ENCODE measurements around the gene BACE2. TPM values are rescaled to one million over a fixed set of nuclear protein-coding genes. Genes with fewer than 3 reads are reported as not detected.

BACE2 gene
- total RNA-seq, 1 donor from 2014 or later = 16.8 TPM

DNA sequence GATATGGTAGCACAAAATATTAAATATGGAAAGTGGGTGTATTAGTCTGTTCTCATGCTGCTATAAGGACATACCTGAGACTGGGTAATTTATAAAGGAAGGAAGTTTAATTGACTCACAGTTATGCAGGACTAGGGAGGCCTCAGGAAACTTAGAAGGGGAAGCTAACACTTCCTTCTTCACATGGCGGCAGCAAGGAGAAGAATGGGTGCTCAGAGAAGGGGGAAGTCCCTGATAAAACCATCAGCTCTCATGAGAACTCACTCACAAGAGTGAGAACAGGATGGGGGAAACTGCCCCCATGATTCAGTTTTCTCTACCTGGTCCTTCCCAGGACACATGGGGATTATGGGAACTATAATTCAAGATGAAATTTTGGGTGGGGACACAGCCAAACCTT, 15.8 kb upstream of the BACE2 start:
- Mint-ChIP-seq H3K9me3 (ENCODE audit: unreplicated experiment) (peaks cover 4% of the 10 kb centered on the region), H3K27ac (ENCODE audit: unreplicated experiment) (no peak overlapping the region), H3K27me3 (ENCODE audit: low read depth, unreplicated experiment) (peaks cover 20% of the 10 kb centered on the region), H3K4me3 (ENCODE audit: unreplicated experiment) (no peak overlapping the region), H3K36me3 (ENCODE audit: low read depth, unreplicated experiment) (no peaks in the 10 kb centered on the region), H3K4me1 (ENCODE audit: low read depth, unreplicated experiment) (no peaks in the 10 kb centered on the region)
- H3K9me3 ChIP-seq (ENCODE audit: insufficient read depth, low read depth, low read length) = peaks cover 5% of the 10 kb centered on the region
- H2AFZ ChIP-seq (ENCODE audit: low read depth, low read length) = no peak overlapping the region
- no peak overlapping the region for H3K4me3 ChIP-seq (ENCODE audit: insufficient read depth, low read depth, low read length)
- no peak for DNase-seq (ENCODE audit: low read depth)
- no peaks in the 10 kb centered on the region for H3K27me3 ChIP-seq (ENCODE audit: insufficient read depth, low read length)
- no peak for FAIRE-seq
- no peak overlapping the region for H3K9ac ChIP-seq (ENCODE audit: low read length)
- no peak overlapping the region for H3K4me2 ChIP-seq (ENCODE audit: low read length)
- no peak for TF ChIP-seq EZH2 (IDR thresholded peaks at IDR 0.05; ENCODE audit: insufficient read depth, low read length)
- TF ChIP-seq, protein P1, sequence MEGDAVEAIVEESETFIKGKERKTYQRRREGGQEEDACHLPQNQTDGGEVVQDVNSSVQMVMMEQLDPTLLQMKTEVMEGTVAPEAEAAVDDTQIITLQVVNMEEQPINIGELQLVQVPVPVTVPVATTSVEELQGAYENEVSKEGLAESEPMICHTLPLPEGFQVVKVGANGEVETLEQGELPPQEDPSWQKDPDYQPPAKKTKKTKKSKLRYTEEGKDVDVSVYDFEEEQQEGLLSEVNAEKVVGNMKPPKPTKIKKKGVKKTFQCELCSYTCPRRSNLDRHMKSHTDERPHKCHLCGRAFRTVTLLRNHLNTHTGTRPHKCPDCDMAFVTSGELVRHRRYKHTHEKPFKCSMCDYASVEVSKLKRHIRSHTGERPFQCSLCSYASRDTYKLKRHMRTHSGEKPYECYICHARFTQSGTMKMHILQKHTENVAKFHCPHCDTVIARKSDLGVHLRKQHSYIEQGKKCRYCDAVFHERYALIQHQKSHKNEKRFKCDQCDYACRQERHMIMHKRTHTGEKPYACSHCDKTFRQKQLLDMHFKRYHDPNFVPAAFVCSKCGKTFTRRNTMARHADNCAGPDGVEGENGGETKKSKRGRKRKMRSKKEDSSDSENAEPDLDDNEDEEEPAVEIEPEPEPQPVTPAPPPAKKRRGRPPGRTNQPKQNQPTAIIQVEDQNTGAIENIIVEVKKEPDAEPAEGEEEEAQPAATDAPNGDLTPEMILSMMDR (IDR thresholded peaks at IDR 0.05; ENCODE audit: insufficient read depth, low read depth, low read length) = no peak
- H4K20me1 ChIP-seq (ENCODE audit: insufficient read depth, low read length) = no peaks in the 10 kb centered on the region
- no peaks in the 10 kb centered on the region for H3K36me3 ChIP-seq (ENCODE audit: insufficient read depth, low read length)
- no peak overlapping the region for H3K27ac ChIP-seq (ENCODE audit: low read depth, low read length)
- H3K79me2 ChIP-seq (ENCODE audit: insufficient read depth, low read length) = no peaks in the 10 kb centered on the region
- H3K4me1 ChIP-seq (ENCODE audit: insufficient read depth, low read length) = no peaks in the 10 kb centered on the region

- H3K4me2 ChIP-seq (ENCODE audit: low read length) = no peak overlapping the region
- no peaks in the 10 kb centered on the region for H3K36me3 ChIP-seq (ENCODE audit: insufficient read depth, low read length)
- H3K4me1 Mint-ChIP-seq (ENCODE audit: low read depth, unreplicated experiment) = no peaks in the 10 kb centered on the region
- peaks cover 18% of the 10 kb centered on the region for H3K27me3 Mint-ChIP-seq (ENCODE audit: low read depth, unreplicated experiment)
- H3K79me2 ChIP-seq (ENCODE audit: insufficient read depth, low read length) = no peaks in the 10 kb centered on the region
- H3K9ac ChIP-seq (ENCODE audit: low read length) = no peak overlapping the region
- FAIRE-seq = no peak
- H3K4me1 ChIP-seq (ENCODE audit: insufficient read depth, low read length) = no peaks in the 10 kb centered on the region
- no peaks in the 10 kb centered on the region for H3K27me3 ChIP-seq (ENCODE audit: insufficient read depth, low read length)
- DNase-seq (ENCODE audit: low read depth) = no peak
- no peak overlapping the region for H3K4me3 ChIP-seq (ENCODE audit: insufficient read depth, low read depth, low read length)
- no peaks in the 10 kb centered on the region for H3K36me3 Mint-ChIP-seq (ENCODE audit: low read depth, unreplicated experiment)
- H3K9me3 Mint-ChIP-seq (ENCODE audit: unreplicated experiment) = peaks cover 4% of the 10 kb centered on the region
- H4K20me1 ChIP-seq (ENCODE audit: insufficient read depth, low read length) = no peaks in the 10 kb centered on the region
- TF ChIP-seq, protein P1 (IDR thresholded peaks at IDR 0.05; ENCODE audit: insufficient read depth, low read depth, low read length) = no peak
- no peak for TF ChIP-seq EZH2 (IDR thresholded peaks at IDR 0.05; ENCODE audit: insufficient read depth, low read length)
- H3K27ac ChIP-seq (ENCODE audit: low read depth, low read length) = no peak overlapping the region
- no peak overlapping the region for H3K27ac Mint-ChIP-seq (ENCODE audit: unreplicated experiment)
- no peak overlapping the region for H2AFZ ChIP-seq (ENCODE audit: low read depth, low read length)
- H3K4me3 Mint-ChIP-seq (ENCODE audit: unreplicated experiment) = no peak overlapping the region
- H3K9me3 ChIP-seq (ENCODE audit: insufficient read depth, low read depth, low read length) = peaks cover 6% of the 10 kb centered on the region
Measured at GRCh38 chr21:41153443-41153842, 14.5 kb upstream of the BACE2 start.

DNA sequence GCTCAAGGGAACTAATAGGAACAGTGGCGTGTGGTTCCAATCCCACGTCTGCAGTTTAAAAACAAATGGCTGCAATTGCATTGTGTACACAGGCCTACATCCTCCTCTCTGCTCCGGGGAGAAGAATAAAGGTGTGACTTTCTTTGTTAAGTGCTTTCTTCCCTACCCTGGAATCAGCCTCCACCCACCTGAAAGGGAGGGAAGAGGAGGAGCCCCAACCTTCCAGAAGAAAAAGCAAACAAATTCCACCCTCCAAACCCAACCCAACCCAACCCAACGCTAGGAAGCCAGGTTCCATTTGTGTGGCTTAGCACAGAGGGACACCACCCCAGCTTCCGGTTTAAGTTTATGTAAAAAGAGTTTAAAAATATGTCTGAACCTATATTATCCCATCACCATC, 11.8 kb upstream of the BACE2 start:
- no peaks in the 10 kb centered on the region for H3K4me1 Mint-ChIP-seq (ENCODE audit: low read depth, unreplicated experiment)
- no peaks in the 10 kb centered on the region for H3K4me1 ChIP-seq (ENCODE audit: insufficient read depth, low read length)
- no peaks in the 10 kb centered on the region for H3K36me3 ChIP-seq (ENCODE audit: insufficient read depth, low read length)
- no peak overlapping the region for H3K4me2 ChIP-seq (ENCODE audit: low read length)
- no peaks in the 10 kb centered on the region for H3K36me3 Mint-ChIP-seq (ENCODE audit: low read depth, unreplicated experiment)
- H2AFZ ChIP-seq (ENCODE audit: low read depth, low read length) = no peak overlapping the region
- no peak for FAIRE-seq
- no peak overlapping the region for H3K4me3 ChIP-seq (ENCODE audit: insufficient read depth, low read depth, low read length)
- peaks cover 23% of the 10 kb centered on the region for H3K27me3 Mint-ChIP-seq (ENCODE audit: low read depth, unreplicated experiment)
- H3K9me3 ChIP-seq (ENCODE audit: insufficient read depth, low read depth, low read length) = peaks cover 3% of the 10 kb centered on the region
- peaks cover 4% of the 10 kb centered on the region for H3K9me3 Mint-ChIP-seq (ENCODE audit: unreplicated experiment)
- no peak overlapping the region for H3K9ac ChIP-seq (ENCODE audit: low read length)
- no peaks in the 10 kb centered on the region for H3K79me2 ChIP-seq (ENCODE audit: insufficient read depth, low read length)
- no peaks in the 10 kb centered on the region for H4K20me1 ChIP-seq (ENCODE audit: insufficient read depth, low read length)
- no peaks in the 10 kb centered on the region for H3K27me3 ChIP-seq (ENCODE audit: insufficient read depth, low read length)
- no peak overlapping the region for H3K4me3 Mint-ChIP-seq (ENCODE audit: unreplicated experiment)
- no peak for DNase-seq (ENCODE audit: low read depth)
- H3K27ac ChIP-seq (ENCODE audit: low read depth, low read length) = no peak overlapping the region
- no peak overlapping the region for H3K27ac Mint-ChIP-seq (ENCODE audit: unreplicated experiment)
- TF ChIP-seq, protein P1 (IDR thresholded peaks at IDR 0.05; ENCODE audit: insufficient read depth, low read depth, low read length) = no peak
- no peak for TF ChIP-seq EZH2 (IDR thresholded peaks at IDR 0.05; ENCODE audit: insufficient read depth, low read length)
